ENCODE results near the gene GUCA1C.

GUCA1C gene

GRCh38 chr3:108953700-108954099, at the start of gene GUCA1C:
GUCA1C (minus strand) TSS chr3:108953879; CDS start chr3:108953762, 117 bp downstream.
- no peak for ATAC-seq
- Mint-ChIP-seq H3K4me1 (no peaks in the 10 kb centered on the region), H3K4me3 (no peak within 1 kb of the TSS), H3K36me3 (no peaks in the 10 kb centered on the region), H3K27ac (no peak within 1 kb of the TSS), H3K9me3 (no peaks in the 10 kb centered on the region)
- no peak for DNase-seq (ENCODE audit: low spot score in 2 of 2)

GRCh38 chr3:108998436-108998835, 44.8 kb upstream of the GUCA1C start:
- no peak for DNase-seq (ENCODE audit: low spot score in 2 of 2)
- no peaks in the 10 kb centered on the region for H3K9me3 Mint-ChIP-seq
- H3K27ac Mint-ChIP-seq: no peak overlapping the region
- no peaks in the 10 kb centered on the region for H3K36me3 Mint-ChIP-seq
- no peaks in the 10 kb centered on the region for H3K4me1 Mint-ChIP-seq
- H3K4me3 Mint-ChIP-seq: no peak overlapping the region
- ATAC-seq: no peak

GRCh38 chr3:108985844-108986243, 32.2 kb upstream of the GUCA1C start:
- Mint-ChIP-seq H3K4me3 (no peak overlapping the region), H3K36me3 (no peaks in the 10 kb centered on the region), H3K9me3 (no peaks in the 10 kb centered on the region), H3K27ac (no peak overlapping the region), H3K4me1 (no peaks in the 10 kb centered on the region)
- DNase-seq (ENCODE audit: low spot score in 2 of 2) (no peak), ATAC-seq (no peak)

GRCh38 chr3:108983051-108983450, 29.4 kb upstream of the GUCA1C start:
- ATAC-seq (no peak), DNase-seq (ENCODE audit: low spot score in 2 of 2) (no peak)
- Mint-ChIP-seq H3K4me3 (no peak overlapping the region), H3K27ac (no peak overlapping the region), H3K9me3 (no peaks in the 10 kb centered on the region), H3K4me1 (no peaks in the 10 kb centered on the region), H3K36me3 (no peaks in the 10 kb centered on the region)

GRCh38 chr3:108976058-108976457, 22.4 kb upstream of the GUCA1C start:
- H3K36me3 Mint-ChIP-seq: no peaks in the 10 kb centered on the region

GRCh38 chr3:108973019-108973418, 19.3 kb upstream of the GUCA1C start:
- no peak overlapping the region for H3K27ac Mint-ChIP-seq
- H3K4me1 Mint-ChIP-seq: no peaks in the 10 kb centered on the region
- no peak overlapping the region for H3K4me3 Mint-ChIP-seq
- no peaks in the 10 kb centered on the region for H3K9me3 Mint-ChIP-seq
- H3K36me3 Mint-ChIP-seq: no peaks in the 10 kb centered on the region
- ATAC-seq (no peak), DNase-seq (ENCODE audit: low spot score in 2 of 2) (no peak)

More at GRCh38 chr3:108976058-108976457, 22.4 kb upstream of the GUCA1C start:
- Mint-ChIP-seq H3K4me1 (no peaks in the 10 kb centered on the region), H3K27ac (no peak overlapping the region), H3K4me3 (no peak overlapping the region), H3K9me3 (no peaks in the 10 kb centered on the region)
- DNase-seq (ENCODE audit: low spot score in 2 of 2) (no peak), ATAC-seq (no peak)

- ATAC-seq (no peak), DNase-seq (ENCODE audit: low spot score in 2 of 2) (no peak)
- H3K4me1 Mint-ChIP-seq: no peaks in the 10 kb centered on the region
- no peak overlapping the region for H3K4me3 Mint-ChIP-seq
- no peak overlapping the region for H3K27ac Mint-ChIP-seq
- no peaks in the 10 kb centered on the region for H3K36me3 Mint-ChIP-seq
- H3K9me3 Mint-ChIP-seq: no peaks in the 10 kb centered on the region
Observed at GRCh38 chr3:108972482-108972881, 18.8 kb upstream of the GUCA1C start.

GRCh38 chr3:108970561-108970960, 16.9 kb upstream of the GUCA1C start:
- H3K4me3 Mint-ChIP-seq: no peak overlapping the region
- no peaks in the 10 kb centered on the region for H3K36me3 Mint-ChIP-seq
- DNase-seq (ENCODE audit: low spot score in 2 of 2) (no peak), ATAC-seq (peak; percentile 44)
- no peaks in the 10 kb centered on the region for H3K9me3 Mint-ChIP-seq
- no peak overlapping the region for H3K27ac Mint-ChIP-seq
- H3K4me1 Mint-ChIP-seq: no peaks in the 10 kb centered on the region

- Mint-ChIP-seq H3K36me3 (no peaks in the 10 kb centered on the region), H3K4me1 (no peaks in the 10 kb centered on the region)
- peak; percentile 57 for ATAC-seq
Observed at GRCh38 chr3:108966773-108967172, 13.1 kb upstream of the GUCA1C start.

GRCh38 chr3:108959017-108959416, 5.3 kb upstream of the GUCA1C start:
- Mint-ChIP-seq H3K4me1 (no peaks in the 10 kb centered on the region), H3K9me3 (no peaks in the 10 kb centered on the region), H3K27ac (peak overlapping the region; percentile 51), H3K4me3 (no peak overlapping the region), H3K36me3 (no peaks in the 10 kb centered on the region)
- peak; percentile 37 for ATAC-seq
- no peak for DNase-seq (ENCODE audit: low spot score in 2 of 2)

More at GRCh38 chr3:108966773-108967172, 13.1 kb upstream of the GUCA1C start:
- no peaks in the 10 kb centered on the region for H3K9me3 Mint-ChIP-seq
- no peak overlapping the region for H3K4me3 Mint-ChIP-seq
- DNase-seq (ENCODE audit: low spot score in 2 of 2): no peak
- no peak overlapping the region for H3K27ac Mint-ChIP-seq

GRCh38 chr3:108953210-108953609, 469 bp downstream of the GUCA1C start:
- H3K4me3 Mint-ChIP-seq: no peak overlapping the region
- H3K36me3 Mint-ChIP-seq: no peaks in the 10 kb centered on the region
- no peaks in the 10 kb centered on the region for H3K9me3 Mint-ChIP-seq
- ATAC-seq: no peak
- H3K27ac Mint-ChIP-seq: no peak overlapping the region
- H3K4me1 Mint-ChIP-seq: no peaks in the 10 kb centered on the region
- no peak for DNase-seq (ENCODE audit: low spot score in 2 of 2)

- Mint-ChIP-seq H3K36me3 (no peaks in the 10 kb centered on the region), H3K27ac (no peak overlapping the region), H3K4me1 (no peaks in the 10 kb centered on the region), H3K4me3 (no peak overlapping the region), H3K9me3 (no peaks in the 10 kb centered on the region)
- ATAC-seq: no peak
- DNase-seq (ENCODE audit: low spot score in 2 of 2): no peak
Observed at GRCh38 chr3:108951820-108952501, 1.7 kb downstream of the GUCA1C start.

- no peak overlapping the region for H3K4me3 Mint-ChIP-seq
- no peaks in the 10 kb centered on the region for H3K36me3 Mint-ChIP-seq
- no peak for ATAC-seq
- H3K27ac Mint-ChIP-seq: no peak overlapping the region
- H3K4me1 Mint-ChIP-seq: no peaks in the 10 kb centered on the region
- no peak for DNase-seq (ENCODE audit: low spot score in 2 of 2)
- no peaks in the 10 kb centered on the region for H3K9me3 Mint-ChIP-seq
Observed at GRCh38 chr3:108947855-108948254, 5.8 kb downstream of the GUCA1C start.

- H3K4me3 Mint-ChIP-seq: no peak overlapping the region
- H3K4me1 Mint-ChIP-seq: no peaks in the 10 kb centered on the region
- H3K36me3 Mint-ChIP-seq: no peaks in the 10 kb centered on the region
- no peak overlapping the region for H3K27ac Mint-ChIP-seq
- DNase-seq (ENCODE audit: low spot score in 2 of 2) (no peak), ATAC-seq (no peak)
- H3K9me3 Mint-ChIP-seq: no peaks in the 10 kb centered on the region
Observed at GRCh38 chr3:108946292-108947285, 7.1 kb downstream of the GUCA1C start.

- Mint-ChIP-seq H3K27ac (no peak overlapping the region), H3K4me1 (no peaks in the 10 kb centered on the region), H3K4me3 (no peak overlapping the region), H3K36me3 (no peaks in the 10 kb centered on the region), H3K9me3 (no peaks in the 10 kb centered on the region)
- ATAC-seq (no peak), DNase-seq (ENCODE audit: low spot score in 2 of 2) (no peak)
Observed at GRCh38 chr3:108940568-108941263, 13.0 kb downstream of the GUCA1C start.
